GM12874 (cell line): ENCODE measurements around the gene KIAA1755.

ENCODE experiments used
- TF ChIP-seq, protein P1 (sequence below): IDR thresholded peaks from 2 replicates; pipeline ENCODE4 v1.5.1; 2011; ENCODE audit warnings: low read depth, mild to moderate bottlenecking, control low read depth, low read length, moderate library complexity; ENCODE audit not compliant: insufficient read depth

Gene KIAA1755

DNA sequence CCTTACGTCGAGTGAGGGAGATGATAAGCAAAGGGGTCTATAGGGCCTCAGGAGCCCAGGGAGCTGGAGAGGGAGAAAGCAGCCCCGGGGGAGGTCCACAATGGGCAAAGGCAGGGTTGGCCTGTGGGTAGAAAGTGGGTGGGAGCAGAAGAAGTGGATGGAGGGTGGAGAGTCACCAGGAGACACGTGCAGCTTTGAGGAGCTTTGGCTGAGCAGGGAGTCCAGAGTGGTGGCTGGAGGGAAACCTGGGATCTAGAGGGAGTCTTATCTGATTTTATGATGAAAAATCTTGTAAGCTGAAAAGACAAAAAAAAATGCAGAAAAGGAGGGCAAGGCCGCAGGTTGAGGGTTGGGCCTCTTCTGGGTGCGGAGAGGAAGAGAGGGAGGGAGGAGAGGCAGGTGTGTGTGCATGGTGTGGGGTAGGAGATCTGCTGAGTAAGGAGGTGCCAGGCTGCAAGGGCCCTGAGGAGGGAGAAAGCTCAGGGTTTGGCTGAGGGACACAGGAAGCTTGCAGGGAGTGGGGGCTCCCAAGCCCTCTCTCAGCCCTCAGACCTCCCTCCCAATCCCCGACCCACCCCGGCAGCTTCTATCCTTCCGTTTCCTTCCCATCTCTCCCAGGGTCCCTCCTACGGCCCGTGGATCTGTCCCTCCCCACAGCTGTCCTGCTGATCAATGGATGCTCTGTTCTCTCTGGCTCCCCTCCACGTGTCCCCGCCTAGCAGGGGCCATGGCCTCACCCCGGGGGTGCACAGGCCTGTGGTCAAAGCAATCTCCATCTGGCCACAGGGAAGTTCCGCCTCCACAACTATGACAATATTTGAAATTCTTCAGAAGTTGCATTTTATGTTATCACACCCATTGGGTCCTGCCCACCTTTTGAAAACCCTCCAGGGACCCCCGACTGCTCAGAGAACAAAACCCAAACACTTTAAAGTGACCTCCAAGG is 26.3 kb upstream of the KIAA1755 start:
- TF ChIP-seq, protein P1, sequence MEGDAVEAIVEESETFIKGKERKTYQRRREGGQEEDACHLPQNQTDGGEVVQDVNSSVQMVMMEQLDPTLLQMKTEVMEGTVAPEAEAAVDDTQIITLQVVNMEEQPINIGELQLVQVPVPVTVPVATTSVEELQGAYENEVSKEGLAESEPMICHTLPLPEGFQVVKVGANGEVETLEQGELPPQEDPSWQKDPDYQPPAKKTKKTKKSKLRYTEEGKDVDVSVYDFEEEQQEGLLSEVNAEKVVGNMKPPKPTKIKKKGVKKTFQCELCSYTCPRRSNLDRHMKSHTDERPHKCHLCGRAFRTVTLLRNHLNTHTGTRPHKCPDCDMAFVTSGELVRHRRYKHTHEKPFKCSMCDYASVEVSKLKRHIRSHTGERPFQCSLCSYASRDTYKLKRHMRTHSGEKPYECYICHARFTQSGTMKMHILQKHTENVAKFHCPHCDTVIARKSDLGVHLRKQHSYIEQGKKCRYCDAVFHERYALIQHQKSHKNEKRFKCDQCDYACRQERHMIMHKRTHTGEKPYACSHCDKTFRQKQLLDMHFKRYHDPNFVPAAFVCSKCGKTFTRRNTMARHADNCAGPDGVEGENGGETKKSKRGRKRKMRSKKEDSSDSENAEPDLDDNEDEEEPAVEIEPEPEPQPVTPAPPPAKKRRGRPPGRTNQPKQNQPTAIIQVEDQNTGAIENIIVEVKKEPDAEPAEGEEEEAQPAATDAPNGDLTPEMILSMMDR, result no peak

DNA sequence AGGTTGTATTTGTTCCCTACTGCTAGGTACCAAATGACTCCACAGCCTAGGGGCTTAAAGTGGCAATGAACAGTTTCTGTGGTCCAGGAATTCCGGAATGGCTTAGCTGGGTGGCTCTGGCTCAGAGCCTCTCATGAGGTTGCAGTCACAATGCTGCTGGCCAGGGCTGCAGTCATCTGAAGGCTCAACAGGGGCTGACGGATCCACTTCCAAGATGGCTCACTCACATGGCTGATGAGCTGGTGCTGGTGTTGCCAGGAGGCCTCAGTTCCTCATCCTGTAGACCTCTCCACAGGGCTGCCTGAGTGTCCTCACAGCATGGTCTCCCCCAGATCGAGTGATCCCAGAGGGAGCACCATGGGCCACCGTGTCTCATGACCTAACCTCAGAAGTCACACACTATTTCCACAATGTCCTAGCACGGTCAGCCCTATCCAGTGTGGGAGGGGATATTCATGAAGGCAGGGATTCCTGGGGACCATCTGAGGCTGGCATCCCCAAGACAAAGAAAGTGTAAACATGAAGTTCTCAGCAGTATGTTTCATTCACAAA is 24.4 kb upstream of the KIAA1755 start:
- TF ChIP-seq, protein P1, result no peak

DNA sequence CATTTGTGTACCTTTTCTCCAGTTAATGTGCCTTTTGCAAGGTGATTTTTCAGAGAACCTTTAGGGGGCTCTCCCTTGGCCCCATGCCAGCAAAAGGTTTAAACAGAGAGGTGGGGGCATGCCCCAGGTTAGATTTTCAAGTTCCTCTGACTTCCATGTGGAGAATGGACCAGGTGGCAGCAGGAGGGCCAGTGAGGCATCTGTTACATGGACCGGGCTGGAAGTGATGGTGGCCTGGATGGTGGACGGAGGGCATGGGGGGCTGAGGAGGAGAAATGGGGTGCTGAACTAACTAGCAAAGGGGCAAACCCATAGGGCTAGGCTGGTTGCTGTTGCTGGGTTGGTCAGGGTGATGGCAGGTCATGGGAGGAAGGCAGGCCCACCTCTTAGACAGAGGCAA is 22.7 kb upstream of the KIAA1755 start:
- TF ChIP-seq, protein P1, result no peak

DNA sequence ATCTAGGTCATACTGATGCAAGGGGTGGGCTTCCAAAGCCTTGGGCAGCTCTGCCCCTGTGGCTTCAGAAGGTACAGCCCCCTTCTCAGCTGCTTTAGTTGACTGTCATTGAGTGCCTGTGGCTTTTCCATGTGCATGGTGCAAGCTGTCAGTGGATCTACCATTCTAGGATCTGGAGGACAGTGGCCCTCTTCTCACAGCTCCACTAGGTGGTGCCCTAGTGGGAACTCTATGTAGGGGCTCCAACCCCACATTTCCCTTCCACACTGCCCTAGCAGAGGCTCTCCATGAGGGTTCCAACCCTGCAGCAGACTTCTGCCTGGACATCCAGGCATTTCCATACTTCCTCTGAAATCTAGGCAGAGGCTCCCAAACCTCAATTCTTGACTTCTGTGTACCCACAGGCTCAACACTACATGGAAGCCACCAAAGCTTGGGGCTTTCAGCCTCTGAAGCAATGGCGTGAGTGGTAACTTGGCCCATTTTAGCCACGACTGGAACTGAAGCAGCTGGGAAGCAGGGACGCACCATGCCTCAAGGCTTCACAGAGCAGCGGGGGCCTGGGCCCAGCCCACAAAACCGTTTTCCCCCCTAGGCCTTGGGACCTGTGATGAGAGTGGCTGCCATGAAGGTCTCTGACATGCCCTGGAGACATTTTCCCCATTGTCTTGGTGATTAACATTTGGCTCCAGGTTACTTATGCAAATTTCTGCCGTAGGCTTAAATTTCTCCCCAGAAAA is 20.8 kb upstream of the KIAA1755 start:
- TF ChIP-seq, protein P1, result 0 out of 2 replicates have a peak, but pooled peaks have one; percentile 16

DNA sequence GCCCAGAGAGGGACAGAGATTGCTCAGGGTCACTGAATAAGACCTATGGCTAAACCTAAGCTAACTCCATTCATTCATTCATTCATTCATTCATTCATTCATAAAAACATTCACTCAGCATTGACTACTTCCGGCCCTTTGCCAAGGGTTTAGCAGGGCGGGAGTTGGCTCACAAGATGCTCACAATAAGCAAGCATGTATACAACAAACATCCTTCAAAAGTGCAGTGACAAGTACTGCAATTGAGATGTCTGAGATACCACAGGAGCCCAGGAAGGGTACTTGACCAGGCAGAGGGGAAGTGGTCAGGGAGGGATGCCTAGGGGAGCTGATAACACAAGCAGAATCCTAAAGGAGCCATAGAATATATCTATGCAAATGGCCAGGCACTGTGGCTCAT is 18.2 kb upstream of the KIAA1755 start:
- TF ChIP-seq, protein P1, result no peak

DNA sequence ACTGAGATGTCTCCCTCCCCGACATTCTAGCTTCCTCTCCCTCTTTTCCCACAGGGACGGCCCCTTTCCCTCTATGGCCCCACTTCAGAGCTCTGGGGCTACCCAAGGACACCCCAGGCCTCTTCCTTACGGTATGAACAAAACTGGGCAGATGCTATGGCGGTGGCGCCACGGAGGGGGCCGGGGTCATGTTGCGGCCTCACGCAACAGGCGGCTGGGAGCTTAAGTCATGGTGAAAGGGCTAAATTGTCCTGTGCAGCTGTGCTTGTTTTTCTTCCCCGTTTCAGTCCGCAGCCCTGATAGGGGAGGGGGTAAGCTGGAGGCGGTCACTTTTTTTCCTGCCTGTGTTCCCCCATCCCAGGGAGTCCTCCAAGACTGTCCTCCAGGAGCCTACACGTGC is 17.6 kb upstream of the KIAA1755 start:
- TF ChIP-seq, protein P1, result no peak

DNA sequence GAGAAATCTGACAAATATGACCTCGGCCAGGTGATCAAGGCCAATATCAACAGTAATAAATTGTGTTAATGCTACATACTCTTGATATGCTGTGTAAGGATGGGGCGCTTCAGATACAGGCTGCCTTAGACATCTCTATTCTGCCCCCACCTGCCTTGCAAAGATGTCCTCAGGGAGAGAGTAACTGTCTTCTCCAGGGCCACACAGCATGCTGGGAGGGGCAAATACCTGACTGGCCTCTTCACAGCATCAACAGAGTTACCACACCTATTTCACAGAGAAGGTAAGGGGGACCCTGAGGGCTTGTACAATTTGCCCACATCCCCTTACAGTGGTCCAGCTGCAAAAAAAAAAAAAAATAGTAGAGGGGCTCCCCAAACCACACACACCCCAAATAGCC is 17.2 kb upstream of the KIAA1755 start:
- TF ChIP-seq, protein P1, result no peak
